GM19099 (cell line): ENCODE results near the gene NECAB2.

ENCODE experiments used
- POLR2A ChIP-seq: IDR thresholded peaks from 3 replicates; pipeline ENCODE4 v1.6.1; 2011; ENCODE audit warnings: low read depth; ENCODE audit not compliant: insufficient read length; ENCODE audit errors: extremely low read depth

The NECAB2 gene

DNA sequence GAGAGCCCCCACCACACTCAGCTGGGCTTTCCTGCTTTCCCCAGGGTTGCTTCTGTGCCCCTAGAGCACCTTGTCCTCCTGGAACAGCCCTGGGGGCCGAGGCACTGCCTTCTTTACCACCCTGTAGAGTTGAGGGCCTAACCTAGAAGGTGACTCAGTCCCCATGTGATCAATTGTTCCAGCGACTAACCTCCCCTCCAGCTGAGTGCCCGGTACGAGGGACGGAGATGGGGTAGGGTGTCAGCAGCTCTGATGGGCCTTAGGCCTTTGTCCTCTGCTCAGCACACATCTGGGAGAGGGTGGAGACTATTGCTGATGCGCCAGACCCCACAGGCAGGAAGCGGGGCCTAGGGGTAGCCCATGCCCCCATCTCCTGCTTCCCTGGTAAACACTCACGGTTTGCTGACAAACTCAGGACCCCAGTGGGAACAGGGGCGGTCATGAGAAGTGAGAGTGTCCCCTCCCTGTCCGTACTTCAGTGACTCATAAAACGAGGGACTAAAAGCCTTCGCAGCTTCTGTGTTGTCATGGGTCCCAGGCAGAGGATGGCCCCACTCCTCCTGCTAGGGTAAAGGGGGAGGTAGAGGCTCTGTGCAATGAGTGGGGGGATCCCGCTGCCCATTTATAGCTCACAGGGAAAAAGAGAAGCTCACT lies 33.1 kb downstream of the NECAB2 start:
- TF ChIP-seq POLR2A: no peak

DNA sequence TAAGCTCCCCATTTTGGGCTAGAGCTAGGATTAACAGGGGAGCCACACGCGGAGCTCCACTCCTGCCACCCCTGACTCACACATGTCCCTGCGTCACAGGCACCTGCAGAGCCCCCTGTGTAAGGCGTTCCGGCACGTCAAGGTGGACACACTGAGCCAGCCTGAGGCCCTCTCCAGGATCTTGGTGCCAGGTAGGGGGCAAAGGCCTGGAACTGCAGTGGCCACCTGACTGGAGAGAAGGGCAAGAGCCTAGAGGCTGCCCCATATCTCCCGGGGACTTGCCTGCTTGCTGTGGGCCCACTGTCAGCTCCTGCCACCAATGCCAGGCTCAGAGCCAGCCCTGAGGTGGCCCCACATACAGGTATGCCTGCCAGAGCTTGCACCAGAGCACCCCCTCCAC lies 33.7 kb downstream of the NECAB2 start:
- TF ChIP-seq POLR2A: no peak

DNA sequence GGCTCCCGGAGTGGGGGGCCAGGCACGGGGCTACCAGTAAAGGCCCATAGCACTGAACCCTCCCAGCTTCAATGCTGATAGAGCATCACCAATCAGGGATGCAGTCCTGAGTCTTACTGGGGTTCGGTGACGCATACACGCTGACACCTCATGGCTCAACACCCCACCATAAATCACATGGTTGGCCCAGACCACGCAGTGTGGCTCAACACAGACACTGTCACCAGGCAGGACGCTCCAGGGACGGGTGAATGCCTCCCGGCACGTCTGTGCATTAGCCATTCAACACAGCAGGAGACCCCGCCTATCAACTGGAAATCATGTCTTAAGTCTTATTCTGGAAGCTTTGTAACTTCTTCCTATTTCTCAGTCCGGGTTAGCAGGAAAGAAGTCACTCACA lies 35.0 kb downstream of the NECAB2 start:
- no peak for TF ChIP-seq POLR2A

DNA sequence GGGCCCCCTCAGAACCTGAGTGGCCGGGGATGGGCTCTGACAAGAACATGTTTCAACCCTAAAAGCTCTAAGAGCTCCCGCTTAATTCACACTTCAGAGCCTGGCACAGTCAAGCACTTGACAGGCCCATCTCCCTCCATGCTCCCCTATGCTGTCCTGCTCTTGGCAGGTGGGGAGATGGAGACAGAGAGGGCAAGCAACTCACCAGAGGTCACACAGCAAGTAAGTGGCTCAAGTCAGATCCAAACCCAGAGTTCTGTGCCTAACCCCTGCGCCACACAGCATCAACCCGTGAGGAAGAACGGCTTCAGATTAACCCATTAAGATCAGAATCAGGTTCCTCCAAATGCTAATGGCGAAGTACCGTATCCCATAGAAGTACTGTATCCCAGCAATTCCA lies 36.4 kb downstream of the NECAB2 start:
- no peak for TF ChIP-seq POLR2A

DNA sequence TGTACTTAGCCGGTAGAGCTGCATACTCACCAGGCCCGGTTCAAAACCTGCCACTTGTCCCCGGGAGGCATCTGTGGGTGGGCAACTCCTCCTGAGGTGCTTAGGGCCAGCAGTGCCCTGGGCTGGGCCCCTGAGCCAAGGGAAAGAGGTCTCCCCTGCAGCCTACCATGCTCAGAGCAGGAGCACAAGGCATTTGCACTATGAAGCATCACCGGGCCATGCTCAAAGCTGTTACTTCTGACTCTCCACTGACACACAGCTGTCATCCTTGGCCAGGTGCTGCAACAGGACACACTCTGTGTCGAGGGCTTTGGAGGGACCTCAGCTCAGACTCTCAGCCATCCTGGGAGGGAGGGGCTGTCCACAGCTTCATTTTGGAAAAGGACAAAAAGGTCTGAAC lies 37.3 kb downstream of the NECAB2 start:
- no peak for TF ChIP-seq POLR2A

DNA sequence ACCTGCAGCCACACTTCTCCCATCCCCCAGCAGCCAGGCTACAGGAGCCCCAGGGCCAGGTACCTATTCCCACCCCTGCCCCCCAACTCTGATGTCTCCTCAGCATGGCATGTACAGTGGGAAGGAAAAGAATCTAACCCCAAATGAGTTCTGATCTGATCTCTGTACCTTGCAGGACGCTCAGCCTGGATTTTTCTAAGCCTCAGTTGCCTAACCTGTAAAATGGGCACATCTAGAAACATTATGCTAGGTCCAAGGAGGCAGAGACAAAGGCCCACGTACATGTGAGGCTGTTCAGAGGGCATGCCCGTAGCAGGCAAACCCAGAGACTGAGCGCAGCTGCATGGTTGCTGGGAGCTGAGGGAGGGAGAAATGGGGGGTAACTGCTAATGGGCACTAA lies 39.5 kb downstream of the NECAB2 start:
- TF ChIP-seq POLR2A: no peak

DNA sequence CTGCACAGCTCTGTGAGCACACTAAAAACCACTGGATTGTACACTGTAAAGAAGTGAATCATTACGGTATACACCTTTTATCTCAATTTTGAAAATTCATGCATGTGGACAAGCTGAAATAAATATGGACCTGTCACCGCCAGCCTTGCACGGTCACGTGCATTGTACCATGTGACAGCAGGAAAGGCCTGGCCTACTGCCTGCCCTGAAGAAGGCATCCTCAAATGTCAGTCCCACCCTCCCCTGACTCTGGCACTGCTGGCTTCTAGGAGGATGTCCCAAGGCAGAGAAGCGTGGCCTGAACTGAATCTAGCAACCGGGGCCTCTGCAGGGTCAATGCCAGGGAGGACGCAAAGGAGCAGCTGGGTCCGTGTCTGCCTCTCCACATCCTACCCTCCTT lies 39.9 kb downstream of the NECAB2 start:
- no peak for TF ChIP-seq POLR2A

DNA sequence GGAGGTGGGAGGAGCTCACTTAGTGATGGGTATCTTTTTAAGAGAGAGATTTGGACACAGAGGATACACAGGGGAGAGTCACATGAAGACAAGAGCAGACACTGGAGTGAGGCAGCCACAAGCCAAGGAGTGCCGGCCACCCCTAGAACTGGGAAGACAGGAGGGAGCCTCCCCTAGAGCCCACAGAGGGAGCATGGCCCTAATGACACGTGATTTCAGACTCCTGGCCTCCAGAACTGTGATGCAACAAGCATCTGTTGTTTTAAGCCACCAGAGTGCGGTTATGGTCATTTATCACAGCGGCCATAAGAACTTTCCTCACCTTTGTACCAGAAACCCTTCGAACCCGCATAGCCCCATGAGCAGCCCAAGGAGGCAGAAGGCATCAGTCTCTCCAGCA lies 41.2 kb downstream of the NECAB2 start:
- TF ChIP-seq POLR2A: no peak

DNA sequence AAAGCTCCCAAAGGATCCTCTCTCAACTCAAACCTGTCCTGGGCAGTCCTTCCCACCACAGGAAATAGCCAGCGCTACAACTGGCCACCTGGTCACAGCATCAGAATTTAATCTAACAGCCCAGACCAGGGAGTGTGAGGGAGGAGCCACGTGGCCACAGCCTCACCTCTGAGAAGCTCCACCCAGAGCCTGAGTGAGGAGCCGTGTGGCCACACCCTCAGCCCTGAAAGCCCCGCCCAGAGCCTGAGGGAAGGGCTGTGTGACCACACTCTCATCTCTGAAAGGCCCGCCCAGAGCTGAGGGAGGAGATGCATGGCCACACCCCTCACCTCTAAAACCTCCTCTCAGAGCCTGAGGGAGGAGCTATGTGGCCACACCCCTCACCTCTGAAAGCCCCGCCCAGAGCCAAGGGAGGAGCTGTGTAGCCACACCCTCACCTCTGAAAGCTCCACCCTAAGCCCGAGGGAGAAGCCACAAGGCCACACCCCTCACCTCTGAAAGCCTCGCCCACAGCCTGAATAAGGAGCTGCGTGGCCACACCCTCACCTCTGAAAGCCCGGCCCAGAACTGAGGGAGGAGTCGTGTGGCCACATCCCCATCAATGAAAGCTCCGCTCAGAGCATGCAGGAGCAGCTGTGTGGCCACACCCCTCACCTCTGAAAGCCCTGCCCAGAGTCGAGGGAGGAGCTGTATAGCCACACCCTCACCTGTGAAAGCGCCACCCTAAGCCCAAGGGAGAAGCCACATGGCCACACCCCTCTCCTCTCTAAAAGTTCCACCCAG lies 45.9 kb downstream of the NECAB2 start:
- TF ChIP-seq POLR2A: no peak

DNA sequence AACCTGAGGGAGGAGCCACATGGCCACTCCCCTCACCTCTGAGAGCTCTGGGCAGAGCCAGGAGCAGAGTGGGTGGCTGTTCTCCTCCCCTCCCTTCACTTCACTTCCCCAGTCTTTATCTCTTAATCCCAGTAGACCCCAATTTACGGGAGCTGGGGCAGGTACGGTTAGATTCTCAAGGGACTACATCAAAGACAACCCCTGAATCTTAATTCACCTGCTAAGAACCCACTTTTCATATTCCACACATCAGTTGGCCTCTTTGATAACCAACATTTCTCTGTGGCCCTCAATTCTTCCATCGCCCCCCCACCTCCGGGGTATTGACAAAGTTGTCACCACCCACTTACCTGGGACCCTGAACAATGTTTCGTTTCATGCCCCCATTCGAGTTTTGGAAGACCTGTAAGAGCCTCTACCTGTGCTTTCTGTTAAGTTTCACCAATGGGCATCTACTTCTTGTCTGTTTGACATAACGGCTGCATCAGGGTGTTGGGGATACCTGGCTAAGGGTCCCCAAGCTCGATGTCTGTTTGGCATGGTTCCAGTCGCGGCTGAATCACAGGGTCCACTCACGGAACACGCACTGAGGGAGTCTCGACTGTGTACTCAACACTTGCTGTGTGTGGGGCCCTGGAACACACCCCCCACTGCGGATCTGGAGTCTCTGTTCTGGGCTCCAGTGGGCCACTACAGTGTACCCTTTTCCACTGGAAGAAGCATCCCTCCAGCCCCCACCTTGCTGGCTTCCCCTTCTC lies 46.7 kb downstream of the NECAB2 start:
- TF ChIP-seq POLR2A: no peak

DNA sequence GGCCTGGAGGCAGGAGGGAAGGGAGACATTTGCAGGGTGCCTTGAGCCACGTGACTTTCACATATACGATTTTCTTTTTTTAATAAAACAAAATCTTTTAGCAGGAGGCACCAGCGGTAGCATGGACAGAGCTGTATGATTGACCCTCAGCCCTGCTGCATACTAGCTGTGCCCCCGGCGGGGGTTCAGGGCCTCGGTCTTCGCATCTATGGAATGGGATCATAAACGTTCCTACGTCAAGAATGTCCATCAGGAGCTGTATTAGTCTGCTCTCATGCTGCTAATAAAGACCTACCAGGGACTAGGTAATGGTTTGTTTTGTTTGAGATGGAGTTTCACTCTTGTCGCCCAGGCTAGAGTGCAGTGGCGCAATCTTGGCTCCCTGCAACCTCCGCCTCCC lies 47.4 kb downstream of the NECAB2 start:
- no peak for TF ChIP-seq POLR2A

DNA sequence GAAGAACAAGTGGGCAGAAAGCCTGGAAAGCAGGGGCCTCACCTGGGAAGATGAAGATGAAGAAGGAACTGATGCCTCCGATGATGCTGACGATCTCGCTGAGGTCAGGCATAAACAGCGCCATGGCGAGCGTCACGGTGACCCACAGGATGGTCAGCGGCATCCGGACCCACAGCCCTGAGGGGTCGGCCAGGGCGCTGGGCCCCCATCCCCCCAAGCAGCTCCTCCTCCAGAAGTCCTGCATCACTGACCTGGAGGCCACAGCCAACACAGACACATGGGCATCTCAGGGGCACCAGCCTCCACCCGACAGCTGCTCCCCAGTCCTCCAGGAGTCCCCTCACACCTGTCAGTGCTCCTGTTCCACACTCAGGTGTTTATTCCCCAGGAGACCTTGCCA lies 48.4 kb downstream of the NECAB2 start:
- no peak for TF ChIP-seq POLR2A

DNA sequence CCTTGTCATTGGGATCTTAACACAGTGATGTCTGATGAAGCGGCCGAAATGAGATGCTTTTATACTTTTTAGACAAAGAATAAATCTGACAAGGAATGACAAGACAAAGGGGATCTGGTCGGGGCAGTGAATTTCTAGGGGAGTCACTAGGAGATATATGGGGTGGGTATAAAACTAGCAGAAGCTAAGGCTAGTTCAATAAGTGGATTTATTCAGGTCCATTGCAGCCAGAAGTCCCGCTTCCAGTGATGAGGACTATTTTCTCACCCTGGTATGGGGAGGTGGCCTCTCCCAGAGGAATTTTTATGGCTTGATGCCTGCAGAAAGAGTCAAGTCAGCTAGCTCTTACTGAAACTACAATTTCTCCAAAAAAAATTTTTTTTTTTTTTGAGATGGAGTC lies 50.7 kb downstream of the NECAB2 start:
- no peak for TF ChIP-seq POLR2A

DNA sequence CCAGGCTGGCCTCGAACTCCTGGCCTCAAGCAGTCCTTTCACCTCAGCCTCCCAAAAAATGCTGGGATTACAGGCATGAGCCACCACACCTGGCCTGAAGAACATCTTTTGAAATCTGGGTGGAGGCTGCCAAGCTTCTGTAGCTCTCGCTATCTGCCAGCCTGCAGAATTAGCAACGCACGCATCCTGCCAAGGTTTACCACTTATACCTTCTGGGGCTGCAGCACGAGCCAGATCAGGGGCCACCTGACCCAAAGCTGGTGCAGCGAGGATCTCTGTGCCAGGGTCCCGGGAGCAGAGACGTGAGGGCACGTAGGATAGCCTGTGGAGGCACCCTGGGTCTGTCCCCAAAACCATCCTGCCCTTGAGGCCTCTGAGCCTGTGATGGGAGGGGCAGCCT lies 52.3 kb downstream of the NECAB2 start:
- TF ChIP-seq POLR2A: no peak

DNA sequence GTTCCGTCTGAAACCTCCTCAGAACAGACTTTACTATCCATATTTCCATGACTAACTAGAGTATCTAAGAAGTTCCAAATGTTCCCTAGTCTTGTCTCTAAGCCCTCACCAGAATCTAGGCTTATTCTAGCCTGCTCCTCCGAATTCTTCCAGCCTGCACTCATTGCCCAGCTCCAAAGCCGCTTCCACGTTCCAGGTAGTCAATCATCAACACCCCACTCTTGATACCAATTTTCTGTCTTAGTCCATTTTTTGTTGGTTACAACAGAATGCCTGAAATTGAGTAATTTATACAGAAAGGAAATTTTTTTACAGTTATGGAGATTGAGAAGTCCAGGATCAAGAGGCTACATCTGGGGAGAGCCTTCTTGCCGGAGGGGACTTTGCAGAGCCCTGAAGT lies 53.4 kb downstream of the NECAB2 start:
- no peak for TF ChIP-seq POLR2A

DNA sequence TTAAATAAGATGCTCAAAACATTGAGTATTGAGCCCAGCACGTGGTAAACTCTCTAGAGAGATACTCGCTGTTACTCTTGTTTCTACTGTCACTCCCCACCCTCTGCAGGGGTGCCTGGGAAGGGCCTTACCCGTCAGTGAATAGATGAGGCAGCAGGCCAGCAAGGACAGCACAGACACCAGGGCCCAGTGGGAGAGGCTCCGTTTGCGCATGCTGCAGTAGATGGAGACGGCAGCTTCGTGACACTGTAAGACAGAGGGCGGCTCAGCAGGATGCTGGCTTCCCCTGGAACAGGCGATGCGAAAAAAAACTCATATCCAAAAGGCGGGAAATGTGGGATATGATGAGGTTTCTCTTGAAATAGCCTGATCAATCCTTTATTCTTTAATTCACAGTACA lies 54.6 kb downstream of the NECAB2 start:
- TF ChIP-seq POLR2A: no peak

DNA sequence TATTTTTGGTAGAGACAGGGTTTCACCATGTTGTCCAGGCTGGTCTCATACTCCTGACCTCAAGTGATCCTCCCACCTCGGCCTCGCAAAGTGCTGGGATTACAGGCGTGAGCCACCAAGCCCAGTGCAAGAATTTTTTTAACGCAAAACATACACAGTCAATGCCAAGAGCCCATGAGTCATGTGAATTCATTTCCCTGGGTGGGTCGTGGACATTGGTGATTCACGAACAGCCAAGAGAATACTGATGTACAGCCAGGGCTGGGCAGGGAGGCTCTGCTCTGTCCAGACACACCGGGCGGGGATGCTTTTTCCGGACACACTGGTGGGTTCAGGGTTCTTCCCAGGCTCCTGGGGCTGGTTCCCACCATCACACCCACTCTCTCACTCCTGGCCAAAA lies 56.8 kb downstream of the NECAB2 start:
- TF ChIP-seq POLR2A: no peak

DNA sequence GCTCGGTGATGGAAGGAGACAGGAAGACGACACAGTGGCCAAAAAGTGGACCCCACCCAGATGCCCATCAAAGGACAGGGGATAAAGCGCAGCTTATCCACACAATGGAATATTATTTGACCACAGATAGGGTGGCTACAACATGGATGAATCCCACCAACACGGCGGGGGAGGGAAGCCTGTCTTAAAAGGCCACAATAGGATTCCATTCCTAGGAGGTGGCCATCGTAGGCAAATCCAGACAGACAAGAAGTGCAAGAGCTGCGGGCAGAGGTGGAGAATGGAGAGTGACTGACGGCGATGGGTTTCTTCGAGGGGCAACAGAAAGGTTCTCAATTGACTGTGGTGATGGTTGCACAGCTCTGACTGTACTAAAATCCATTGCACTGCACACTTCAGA lies 58.6 kb downstream of the NECAB2 start:
- TF ChIP-seq POLR2A: no peak
